Loucy (cell line): ENCODE measurements around the gene CMAS.

ENCODE experiments used
- CTCF ChIP-seq: fragments of 200-600 bp; sonication (generic); conservative IDR thresholded peaks from 2 replicates; pipeline ENCODE4 v1.5.1; 2014; ENCODE audit warnings: mild to moderate bottlenecking, antibody characterized with exemption, low read length
- EZH2phosphoT487 ChIP-seq: fragments of 200-600 bp; IDR thresholded peaks from 2 replicates; pipeline ENCODE4 v1.6.1; 2018; ENCODE audit warnings: antibody characterized with exemption, mild to moderate bottlenecking, moderate library complexity, borderline replicate concordance

- TF ChIP-seq CTCF (no peak), EZH2phosphoT487 (no peak)
Observed at GRCh38 chr12:22088886-22089285, 42.9 kb downstream of the CMAS start.
